Activated CD4-positive, CD25-positive, alpha-beta regulatory T cell (primary cell): ENCODE data around the gene OR13A1.
"Not testable (repeated sequence)": the region's sequence is repeated elsewhere in the genome, so short reads cannot be mapped to it uniquely, and the experiment has no call there.

Experiments
- DNase-seq, 4 experiments: peaks; one replicate each; lab custom pipeline; 2025; lab: John Stamatoyannopoulos, UW

The OR13A1 gene

DNA sequence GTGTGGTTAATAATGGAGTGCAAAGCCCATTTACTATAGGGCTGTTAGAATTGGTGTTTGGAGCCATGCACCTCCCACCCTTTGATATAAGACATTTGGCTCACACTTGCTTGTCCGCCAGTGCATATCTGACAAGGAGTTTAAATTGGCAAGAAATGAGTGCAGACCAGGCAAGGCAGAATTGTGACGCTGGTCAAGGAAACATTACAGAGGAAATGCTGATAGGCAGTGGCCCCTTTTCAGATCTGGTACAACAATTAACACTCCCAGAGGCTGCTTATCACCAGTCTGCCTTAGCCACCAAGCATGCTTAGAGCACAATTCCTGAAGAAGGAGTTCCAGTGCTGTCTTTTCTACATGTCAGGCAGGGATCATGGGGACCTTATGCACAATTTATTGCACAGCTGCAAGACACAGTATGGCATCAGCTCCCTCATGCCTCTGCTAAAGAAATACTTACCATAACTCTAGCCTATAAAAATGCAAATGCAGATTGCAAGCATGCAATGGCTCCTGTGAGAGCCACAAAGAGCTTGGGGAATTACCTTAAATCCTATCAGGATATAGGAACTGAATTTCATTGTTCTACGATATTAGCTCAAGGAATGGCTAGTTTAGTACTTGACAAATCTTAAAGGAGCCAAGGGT is 35.2 kb downstream of the OR13A1 start:
- no peak for DNase-seq

DNA sequence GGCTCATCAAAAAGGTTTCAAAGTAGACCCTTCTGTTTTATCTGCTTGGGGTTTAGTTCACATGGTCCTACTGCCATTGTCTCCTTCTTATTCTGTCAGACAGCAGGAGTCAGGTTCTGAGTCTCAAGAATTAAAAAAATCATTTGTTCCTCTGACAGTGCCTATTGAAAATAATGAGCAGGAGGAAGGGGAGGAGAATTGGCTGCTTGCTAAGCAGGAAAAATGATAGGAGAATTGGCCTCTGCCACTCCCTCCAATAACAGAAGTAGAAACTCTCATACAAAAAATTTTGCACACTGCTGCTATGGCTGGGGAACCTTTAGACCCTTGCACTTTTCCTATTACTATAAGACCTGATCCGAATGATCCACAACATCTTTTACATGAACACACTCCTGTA is 35.7 kb downstream of the OR13A1 start:
- DNase-seq: no peak

DNA sequence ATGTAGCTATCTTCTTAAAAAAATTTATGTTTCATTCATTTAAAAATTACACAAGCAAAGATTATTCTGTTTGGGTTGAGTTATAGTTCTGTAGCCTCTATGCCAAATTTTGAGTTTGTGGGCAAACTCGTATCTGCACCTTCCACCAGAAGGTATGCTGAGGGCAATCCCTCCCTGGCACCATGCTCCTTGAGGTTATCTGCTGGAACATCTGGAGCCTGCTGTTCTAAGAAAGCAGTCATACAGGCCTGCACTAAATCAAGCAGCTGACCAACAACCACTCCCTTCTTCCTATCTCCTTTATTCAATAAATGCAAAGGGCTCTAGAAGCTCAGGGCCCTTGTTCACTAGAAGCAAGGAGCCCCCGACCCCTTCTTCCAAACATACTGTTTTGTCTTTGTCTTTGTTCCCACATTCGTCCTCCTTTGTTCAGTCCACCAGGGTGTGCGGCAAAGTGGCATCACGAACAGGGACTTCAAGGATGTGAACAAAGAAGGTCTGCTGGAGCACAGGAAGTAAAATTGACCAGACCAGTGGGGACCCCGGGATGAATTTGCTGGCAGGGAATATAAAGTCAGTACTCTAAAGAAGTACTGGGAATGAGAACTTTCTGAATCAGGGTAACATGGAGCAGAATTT is 36.4 kb downstream of the OR13A1 start:
- no peak for DNase-seq

DNA sequence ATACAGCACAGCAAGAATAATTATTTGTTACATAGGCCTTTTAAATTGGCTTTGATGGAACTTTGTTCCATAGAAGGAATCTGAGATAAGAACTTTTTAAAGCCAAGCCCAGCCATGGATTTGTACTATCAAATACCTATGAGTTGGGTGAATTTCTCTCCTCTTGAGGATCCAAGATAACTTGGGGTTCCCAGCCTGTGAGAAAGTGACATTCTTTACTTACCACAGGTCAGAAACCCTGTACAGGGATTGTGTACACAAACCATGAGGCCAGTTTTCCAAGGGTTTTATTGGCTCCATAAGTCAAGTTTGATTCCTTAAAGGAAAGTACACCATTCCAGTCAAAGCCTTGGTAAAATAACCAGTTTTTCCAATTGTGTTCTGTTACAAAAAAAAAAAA is 39.3 kb downstream of the OR13A1 start:
- DNase-seq: not testable (repeated sequence)

DNA sequence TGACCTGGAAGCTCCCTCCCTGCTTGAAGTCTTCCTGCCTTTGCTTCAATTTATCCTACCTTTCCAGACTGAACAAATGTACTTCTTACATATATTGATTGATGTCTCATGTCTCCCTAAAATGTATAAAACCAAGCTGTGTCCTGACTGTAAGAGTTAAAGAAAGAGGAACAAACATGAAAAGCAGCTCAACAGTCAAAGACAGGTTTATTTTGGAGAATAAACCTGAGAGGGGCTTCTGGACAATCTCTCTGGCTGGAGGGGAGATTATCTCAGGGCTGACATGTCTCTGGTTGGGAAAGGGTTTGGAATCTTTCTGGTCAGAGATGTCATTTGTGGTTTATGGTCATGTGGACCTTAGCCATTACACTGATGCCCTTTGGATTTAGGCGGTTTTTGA is 41.0 kb downstream of the OR13A1 start:
- DNase-seq: no peak

DNA sequence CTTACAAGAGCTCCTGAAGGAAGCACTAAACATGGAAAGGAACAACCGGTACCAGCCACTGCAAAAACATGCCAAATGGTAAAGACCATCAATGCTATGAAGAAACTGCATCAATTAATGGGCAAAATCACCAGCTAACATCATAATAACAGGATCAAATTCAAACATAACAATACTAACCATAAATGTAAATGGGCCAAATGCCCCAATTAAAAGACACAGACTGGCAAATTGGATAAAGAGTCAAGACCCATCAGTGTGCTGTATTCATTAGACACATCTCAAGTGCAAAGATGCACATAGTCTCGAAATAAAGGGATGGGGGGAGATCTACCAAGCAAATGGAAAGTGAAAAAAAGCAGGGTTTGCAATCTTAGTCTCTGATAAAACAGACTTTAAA is 47.6 kb downstream of the OR13A1 start:
- DNase-seq: not testable (repeated sequence)

DNA sequence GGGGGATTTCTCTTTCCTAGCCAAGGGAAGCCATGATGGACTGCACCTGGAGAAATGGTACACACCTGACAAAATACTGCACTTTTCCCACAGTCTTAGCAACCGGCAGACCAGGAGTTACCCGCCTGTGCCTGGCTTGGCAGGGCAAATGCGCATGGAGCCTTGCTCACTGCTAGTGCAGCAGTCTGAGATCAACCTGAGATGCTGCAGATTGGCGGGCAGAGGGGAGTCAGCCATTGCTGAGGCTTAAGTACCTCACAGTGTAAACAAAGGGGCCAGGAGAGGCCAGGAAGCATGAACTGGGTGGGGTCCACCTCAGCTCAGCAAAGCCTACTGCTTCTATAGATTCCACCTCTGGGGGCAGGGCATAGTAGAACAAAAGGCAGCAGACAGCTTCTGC is 49.4 kb downstream of the OR13A1 start:
- no peak for DNase-seq

DNA sequence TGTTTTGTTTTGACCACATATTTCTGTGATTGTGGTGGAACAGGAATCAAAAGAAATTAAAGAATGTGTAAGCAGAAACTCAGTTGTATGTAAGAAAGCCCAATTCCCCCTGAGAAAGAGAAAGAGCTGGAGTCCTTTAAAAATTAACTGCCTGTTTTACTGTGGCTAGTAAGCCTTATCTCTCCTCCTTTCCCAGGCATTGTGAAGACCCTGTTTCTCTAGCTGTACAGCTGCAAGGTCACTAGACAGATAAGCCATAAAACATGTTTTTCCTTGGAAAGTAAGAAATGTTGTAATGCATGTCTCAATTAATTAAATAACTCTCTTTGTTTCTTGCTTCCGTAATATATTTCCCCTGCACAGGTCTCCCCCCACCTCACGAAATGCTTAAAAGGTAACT is 53.5 kb downstream of the OR13A1 start:
- no peak for DNase-seq

DNA sequence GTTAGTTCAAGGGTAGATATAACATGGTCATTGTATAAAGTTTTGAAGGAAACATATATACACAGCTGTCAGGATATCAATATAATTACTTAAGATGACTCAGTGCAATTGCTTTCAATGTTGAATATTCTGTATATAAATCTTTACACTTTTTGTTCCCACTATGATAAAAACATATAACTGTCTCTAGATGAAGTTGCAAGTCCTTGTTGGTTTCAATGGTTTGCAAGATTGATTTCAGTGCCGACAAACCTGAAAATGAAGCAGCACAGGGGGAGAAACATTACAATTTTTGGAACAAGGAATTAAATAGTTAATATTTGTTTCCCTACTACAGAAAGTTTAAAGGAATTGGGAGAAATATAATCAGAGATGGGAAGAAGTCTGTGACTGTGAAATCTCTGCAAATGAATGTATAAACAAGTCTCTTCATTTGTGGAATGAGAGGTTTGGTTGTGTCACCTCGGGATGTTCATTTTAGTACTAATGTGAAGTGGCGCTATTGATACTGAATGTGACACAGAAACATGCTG is 54.1 kb downstream of the OR13A1 start:
- DNase-seq: no peak

DNA sequence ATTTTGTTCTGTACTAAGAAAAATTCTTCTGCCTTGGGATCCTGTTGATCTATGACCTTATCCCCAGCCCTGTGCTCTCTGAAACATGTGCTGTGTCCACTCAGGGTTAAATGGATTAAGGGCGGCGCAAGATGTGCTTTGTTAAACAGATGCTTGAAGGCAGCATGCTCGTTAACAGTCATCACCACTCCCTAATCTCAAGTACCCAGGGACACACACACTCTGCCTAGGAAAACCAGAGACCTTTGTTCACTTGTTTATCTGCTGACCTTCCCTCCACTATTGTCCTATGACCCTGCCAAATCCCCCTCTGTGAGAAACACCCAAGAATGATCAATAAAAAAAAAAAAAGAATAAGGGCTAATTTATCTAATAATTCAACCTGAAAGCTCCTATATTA is 54.8 kb downstream of the OR13A1 start:
- not testable (repeated sequence) for DNase-seq

DNA sequence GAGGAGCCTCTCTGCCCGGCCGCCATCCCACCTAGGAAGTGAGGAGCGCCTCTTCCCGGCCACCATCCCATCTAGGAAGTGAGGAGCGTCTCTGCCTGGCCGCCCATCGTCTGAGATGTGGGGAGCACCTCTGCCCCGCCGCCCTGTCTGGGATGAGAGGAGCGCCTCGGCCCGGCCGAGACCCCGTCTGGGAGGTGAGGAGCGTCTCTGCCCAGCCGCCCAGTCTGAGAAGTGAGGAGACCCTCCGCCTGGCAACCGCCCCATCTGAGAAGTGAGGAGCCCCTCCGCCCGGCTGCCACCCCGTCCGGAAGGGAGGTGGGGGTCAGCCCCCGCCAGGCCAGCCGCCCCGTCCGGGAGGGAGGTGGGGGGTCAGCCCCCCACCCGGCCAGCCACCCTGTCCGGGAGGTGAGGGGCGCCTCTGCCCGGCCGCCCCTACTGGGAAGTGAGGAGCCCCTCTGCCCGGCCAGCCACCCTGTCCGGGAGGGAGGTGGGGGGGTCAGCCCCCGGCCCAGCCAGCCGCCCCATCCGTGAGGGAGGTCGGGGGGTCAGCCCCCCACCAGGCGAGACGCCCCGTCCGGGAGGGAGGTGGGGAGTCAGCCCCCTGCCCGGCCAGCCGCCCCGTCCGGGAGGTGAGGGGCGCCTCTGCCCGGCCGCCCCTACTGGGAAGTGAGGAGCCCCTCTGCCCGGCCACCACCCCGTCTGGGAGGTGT is 55.5 kb downstream of the OR13A1 start:
- not testable (repeated sequence) for DNase-seq

DNA sequence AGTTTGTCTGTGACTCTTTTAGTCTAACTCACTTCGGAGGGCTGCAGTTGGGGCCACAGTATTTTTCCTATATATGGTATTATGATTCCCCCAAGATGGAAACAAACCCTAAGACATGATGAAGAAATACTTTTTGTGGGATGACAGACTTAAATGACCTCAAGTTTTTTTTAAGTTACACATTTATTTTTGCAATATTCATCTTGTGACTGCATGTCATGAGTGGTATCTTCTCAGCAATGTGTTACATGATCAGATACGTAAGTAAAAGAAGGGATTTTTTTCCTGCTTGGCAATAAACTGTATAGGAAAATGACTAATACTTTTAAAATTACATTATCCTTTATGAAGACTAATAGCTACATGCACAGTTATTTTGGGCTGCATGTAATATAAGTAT is 57.8 kb downstream of the OR13A1 start:
- no peak for DNase-seq

DNA sequence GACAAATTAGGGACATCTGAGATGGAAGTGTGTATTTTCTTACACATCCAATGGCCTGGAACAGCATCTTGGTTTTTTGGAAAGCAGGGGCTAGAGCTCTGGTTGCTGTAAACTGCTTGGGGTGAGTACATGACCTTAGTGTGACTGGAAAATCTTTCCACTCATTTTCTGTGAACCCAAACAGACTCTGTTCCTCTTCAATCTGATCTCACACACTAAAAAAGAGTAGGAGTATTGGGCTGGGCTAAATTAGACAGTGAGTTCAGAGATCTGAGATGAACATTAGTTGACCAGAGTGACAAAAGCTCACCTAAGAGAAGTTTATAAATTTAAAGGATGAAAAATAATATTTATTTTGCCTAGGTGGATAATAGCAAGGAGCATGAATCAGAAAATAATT is 59.2 kb downstream of the OR13A1 start:
- DNase-seq: no peak

DNA sequence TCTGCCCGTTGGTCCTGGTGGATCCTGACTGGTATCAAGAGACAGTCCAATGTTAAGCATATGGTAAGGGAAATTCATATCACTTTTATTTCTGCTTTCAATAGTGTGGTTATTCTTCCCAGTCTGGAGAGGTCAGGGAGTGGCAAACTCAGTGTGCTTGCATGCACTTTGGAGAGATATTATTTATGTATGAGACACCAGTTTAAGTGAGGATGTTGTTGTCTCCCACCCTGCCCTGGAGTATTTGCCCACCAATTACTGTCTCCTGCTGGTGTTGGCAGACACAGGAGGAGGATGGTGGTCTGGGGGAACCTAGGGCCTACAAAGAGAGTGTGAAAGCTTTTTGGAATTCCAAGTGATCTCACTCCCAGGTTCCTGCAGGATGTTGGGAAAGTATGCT is 59.7 kb downstream of the OR13A1 start:
- no peak for DNase-seq

DNA sequence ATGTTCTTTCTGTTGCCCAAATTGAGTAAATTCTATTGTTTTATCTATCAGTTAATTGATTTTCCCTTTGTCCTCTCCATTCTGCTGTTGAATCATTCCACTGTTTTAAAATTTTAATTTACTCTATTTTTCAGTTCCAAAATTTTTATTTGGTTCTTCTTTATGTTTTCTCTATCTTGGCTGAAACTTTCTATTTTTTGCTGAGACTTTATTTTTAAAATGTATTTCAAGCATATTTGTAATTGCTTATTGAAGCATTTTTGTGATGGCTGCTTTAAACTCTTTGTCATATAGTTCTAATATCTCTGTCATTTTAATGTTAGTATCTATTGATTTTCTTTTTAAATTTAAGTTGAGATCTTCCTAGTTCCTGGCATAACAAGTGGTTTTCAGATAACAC is 60.5 kb downstream of the OR13A1 start:
- no peak for DNase-seq

DNA sequence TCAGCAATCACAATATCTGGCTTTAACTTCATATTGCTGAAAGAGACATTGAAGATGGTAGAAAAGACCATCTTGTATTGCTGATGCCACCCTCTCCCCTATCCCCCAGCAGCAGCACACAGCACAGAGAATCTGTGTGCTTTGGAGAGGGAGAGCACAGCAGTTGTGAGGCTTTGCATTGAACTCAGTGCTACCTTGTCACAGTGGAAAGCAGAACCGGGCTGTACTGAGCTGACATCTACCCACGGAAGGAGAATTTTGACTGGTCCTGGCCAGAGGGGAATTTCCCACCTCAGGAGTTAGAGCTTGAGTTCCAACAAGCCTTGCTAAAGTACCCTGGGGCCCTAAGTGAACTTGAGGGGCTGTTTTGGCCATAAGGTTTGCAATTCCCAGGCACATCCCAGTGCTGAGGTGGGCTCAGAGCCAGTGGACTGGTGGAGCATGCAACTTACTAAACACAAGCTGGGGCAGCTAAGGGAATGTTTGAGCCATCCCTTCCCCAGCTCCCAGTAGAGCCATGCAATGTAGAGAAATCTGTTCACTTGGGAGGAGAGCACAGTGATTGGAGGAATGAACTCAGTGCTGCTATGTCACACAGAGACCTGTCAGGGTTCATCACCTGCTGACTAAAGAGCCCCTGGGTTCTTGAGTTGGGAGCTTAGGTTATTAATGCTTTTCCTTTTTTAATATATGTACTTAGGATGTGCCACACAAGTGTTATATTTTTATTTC is 62.1 kb downstream of the OR13A1 start:
- no peak for DNase-seq
